Measurements from ENCODE around the gene PAIP2. TPM values are rescaled to one million over a fixed set of nuclear protein-coding genes. Genes with fewer than 3 reads are reported as not detected.

Gene PAIP2
- total RNA-seq, 2 donors from 2014 or later: 29.0 to 54.2 TPM

- peak overlapping the region in 3 of 4 donors; percentile 98 to 100 (median 99) for H3K27ac ChIP-seq
- no peaks in the 10 kb centered on the region for H3K27me3 ChIP-seq
- peaks cover 61% of the 10 kb centered on the region for H3K4me1 ChIP-seq
- peak overlapping the region in 1 of 2 donors; percentile 51 for H3K4me3 ChIP-seq
- WGBS, 2 donors: 30 to 41% methylated on average over 13 to 16 of the region's 16 CpGs
- ATAC-seq (no peak), DNase-seq (no peak)
- intact Hi-C loops (cut with DNase I): no loop called here
- H3K36me3 ChIP-seq (replicated peaks in 1 of 2; ENCODE audit: insufficient read depth in 1 of 2, low read depth in 2 of 2): no peaks in the 10 kb centered on the region
- H3K9me3 ChIP-seq: no peaks in the 10 kb centered on the region
- TF ChIP-seq POLR2A (IDR thresholded peaks at IDR 0.05) (no peak), CTCF (IDR thresholded peaks at IDR 0.05) (no peak)
Observed at GRCh38 chr5:139295346-139296057, 46.2 kb upstream of the PAIP2 start.

- intact Hi-C loops (cut with DNase I): no loop called here
- DNase-seq: no peak
- H3K27ac ChIP-seq: no peak overlapping the region
- no peaks in the 10 kb centered on the region for H3K9me3 ChIP-seq
- H3K36me3 ChIP-seq (replicated peaks in 1 of 2; ENCODE audit: insufficient read depth in 1 of 2, low read depth in 2 of 2): no peaks in the 10 kb centered on the region
- WGBS, 2 donors: 28 to 33% methylated on average over 6 of the region's 6 CpGs
- no peak overlapping the region for H3K4me3 ChIP-seq
- ATAC-seq: no peak
- TF ChIP-seq CTCF (IDR thresholded peaks at IDR 0.05) (no peak), POLR2A (IDR thresholded peaks at IDR 0.05) (no peak)
- no peaks in the 10 kb centered on the region for H3K27me3 ChIP-seq
- peaks cover 67% of the 10 kb centered on the region for H3K4me1 ChIP-seq
Observed at GRCh38 chr5:139296198-139296597, 45.5 kb upstream of the PAIP2 start.

- Histone ChIP-seq H3K4me3 (no peak overlapping the region), H3K27me3 (no peaks in the 10 kb centered on the region), H3K9me3 (no peaks in the 10 kb centered on the region), H3K4me1 (peaks cover 74% of the 10 kb centered on the region), H3K27ac (peak overlapping the region in 1 of 4 donors; percentile 8), H3K36me3 (replicated peaks in 1 of 2; ENCODE audit: insufficient read depth in 1 of 2, low read depth in 2 of 2) (no peaks in the 10 kb centered on the region)
- TF ChIP-seq POLR2A (IDR thresholded peaks at IDR 0.05) (no peak), CTCF (IDR thresholded peaks at IDR 0.05) (no peak)
- ATAC-seq (no peak), DNase-seq (no peak)
- intact Hi-C loops (cut with DNase I): no loop called here
- 77 to 79% methylated on average over 12 of the region's 12 CpGs for WGBS, 2 donors
Observed at GRCh38 chr5:139296862-139297326, 44.8 kb upstream of the PAIP2 start.

- intact Hi-C loops (cut with DNase I): no loop called here
- Histone ChIP-seq H3K4me3 (no peak overlapping the region), H3K9me3 (no peaks in the 10 kb centered on the region), H3K36me3 (replicated peaks in 1 of 2; ENCODE audit: insufficient read depth in 1 of 2, low read depth in 2 of 2) (no peaks in the 10 kb centered on the region), H3K4me1 (peaks cover 79% of the 10 kb centered on the region), H3K27ac (peak overlapping the region in 1 of 4 donors; percentile 8), H3K27me3 (no peaks in the 10 kb centered on the region)
- ATAC-seq (no peak), DNase-seq (no peak)
- TF ChIP-seq POLR2A (IDR thresholded peaks at IDR 0.05) (no peak), CTCF (IDR thresholded peaks at IDR 0.05) (no peak)
- 10 to 26% methylated on average over 2 of the region's 2 CpGs for WGBS, 2 donors
Observed at GRCh38 chr5:139297439-139298133, 44.1 kb upstream of the PAIP2 start.
